ENCODE data around the gene IER5L. TPM values are rescaled to one million over a fixed set of nuclear protein-coding genes. Genes with fewer than 3 reads are reported as not detected.
A peak's percentile ranks its signal among the peaks of the same experiment; 100 is the strongest.
"Not testable (repeated sequence)": the region's sequence is repeated elsewhere in the genome, so short reads cannot be mapped to it uniquely, and the experiment has no call there.

IER5L gene
- total and polyA plus RNA-seq, 4 experiments from 2014 or later: 0.07 to 3.6 (median 1.6) TPM

DNA sequence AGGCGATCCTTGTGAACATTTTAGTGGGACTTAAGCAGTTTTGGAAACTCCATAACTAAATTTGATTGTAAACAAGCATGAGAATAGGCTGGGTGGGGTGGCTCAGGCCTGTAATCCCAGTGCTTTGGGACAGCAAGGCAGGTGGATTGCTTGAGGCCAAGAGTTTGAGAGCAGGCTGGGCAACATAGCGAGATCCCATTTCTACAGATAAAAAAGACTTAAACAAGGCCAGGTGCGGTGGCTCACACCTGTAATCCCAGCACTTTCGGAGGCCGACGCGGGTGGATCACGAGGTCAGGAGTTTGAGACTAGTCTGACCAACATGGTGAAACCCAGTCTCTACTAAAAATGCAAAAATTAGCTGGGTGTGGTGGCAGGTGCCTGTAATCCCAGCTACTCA lies 11.9 kb upstream of the IER5L start:
- peaks cover 0 to 13% (median 4%) of the 10 kb centered on the region in 8 donors for H3K9me3 Mint-ChIP-seq
- H3K36me3 Mint-ChIP-seq; DNase-seq; H3K4me1 Mint-ChIP-seq; H3K27me3 Mint-ChIP-seq; CTCF ChIA-PET (ENCODE audit: partially characterized antibody); H3K36me3 ChIP-seq (ENCODE audit: insufficient read depth, low read length); intact Hi-C loops (cut with micrococcal nuclease); H3K4me3 ChIP-seq (ENCODE audit: low read length in 2 of 2); H3K9me3 ChIP-seq (ENCODE audit: control insufficient read depth in 1 of 2, low read length in 2 of 2); H3K27me3 ChIP-seq (ENCODE audit: insufficient read depth, low read length); H3K4me3 Mint-ChIP-seq; H3K4me1 ChIP-seq (ENCODE audit: insufficient read depth, low read length); H3K27ac ChIP-seq (ENCODE audit: low read depth, low read length); H3K27ac Mint-ChIP-seq: not testable (repeated sequence)
- POLR2A ChIA-PET (ENCODE audit: partially characterized antibody): interaction anchor here (1.1 to 2.2 kb wide), 2 partner anchors 12 to 46 kb away, joined by 4 to 5 read pairs; partner anchors contain the start of gene IER5L

DNA sequence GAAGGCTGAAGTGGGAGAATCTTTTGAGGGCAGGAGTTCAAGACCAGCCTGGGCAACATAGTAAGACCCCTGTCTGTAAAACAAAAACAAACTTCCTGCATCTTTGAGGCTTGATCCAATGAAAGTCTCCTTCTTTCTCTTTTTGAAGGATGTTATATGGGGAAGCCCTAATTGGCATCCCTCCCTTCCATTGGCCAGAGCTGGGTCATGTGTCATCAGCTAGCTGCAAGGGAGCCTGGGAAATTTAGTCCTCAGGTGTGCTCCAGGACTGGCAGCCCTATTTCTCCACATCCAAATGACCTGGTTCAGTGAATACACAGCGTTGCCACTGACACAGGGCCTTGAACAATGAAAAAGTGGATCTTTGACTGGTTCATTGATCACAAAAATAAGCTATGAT lies 9.0 kb upstream of the IER5L start:
- Histone ChIP-seq H3K36me3 (ENCODE audit: insufficient read depth, low read length) (no peaks in the 10 kb centered on the region), H3K4me3 (ENCODE audit: low read length in 2 of 2) (no peak overlapping the region), H3K4me1 (ENCODE audit: insufficient read depth, low read length) (peaks cover 6% of the 10 kb centered on the region), H3K27me3 (ENCODE audit: insufficient read depth, low read length) (no peaks in the 10 kb centered on the region), H3K27ac (ENCODE audit: low read depth, low read length) (no peak overlapping the region), H3K9me3 (ENCODE audit: control insufficient read depth in 1 of 2, low read length in 2 of 2) (no peaks in the 10 kb centered on the region)
- Mint-ChIP-seq H3K4me1 (peaks cover 7 to 13% (median 8%) of the 10 kb centered on the region in 4 donors), H3K4me3 (no peak overlapping the region), H3K27ac (no peak overlapping the region), H3K9me3 (peaks cover 0 to 2% (median 0%) of the 10 kb centered on the region in 8 donors), H3K36me3 (no peaks in the 10 kb centered on the region), H3K27me3 (no peaks in the 10 kb centered on the region)
- DNase-seq: no peak
- ChIA-PET CTCF (ENCODE audit: partially characterized antibody) (interaction anchor here (0.7 to 1.9 kb wide), 4 partner anchors 9 to 56 kb away, joined by 3 to 5 read pairs (median 4); partner anchors contain the start of gene IER5L), POLR2A (ENCODE audit: partially characterized antibody) (interaction anchor here (1.0 kb wide), 1 partner anchor 9 kb away, joined by 5 read pairs; the partner anchor contains the start of gene IER5L)
- intact Hi-C loops (cut with micrococcal nuclease): no loop called here

DNA sequence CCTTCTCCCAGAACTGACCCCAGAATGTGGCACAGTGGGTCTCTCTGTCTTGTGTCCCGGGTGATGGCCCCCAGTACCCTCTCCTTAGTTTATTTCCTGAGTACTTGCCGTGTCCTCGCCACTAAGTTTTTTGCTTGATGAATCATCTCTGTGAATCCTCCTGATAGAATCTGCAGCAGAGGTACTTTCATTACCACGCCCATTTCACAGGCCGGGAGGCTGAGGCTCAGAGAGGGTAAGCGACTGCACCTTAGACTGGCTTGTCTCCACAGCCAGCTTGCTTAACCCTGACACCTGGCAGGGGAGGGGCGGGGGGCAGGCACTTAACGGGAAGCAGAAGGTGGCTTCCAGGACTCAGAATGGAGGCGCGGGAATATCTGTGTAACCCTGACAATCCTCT lies 7.9 kb upstream of the IER5L start:
- ChIA-PET CTCF (ENCODE audit: partially characterized antibody) (interaction anchor here (1.9 kb wide), 1 partner anchor 11 kb away, joined by 5 read pairs; no protein-coding TSS in a partner anchor), POLR2A (ENCODE audit: partially characterized antibody) (no interaction called here)
- Histone ChIP-seq H3K36me3 (ENCODE audit: insufficient read depth, low read length) (no peaks in the 10 kb centered on the region), H3K27ac (ENCODE audit: low read depth, low read length) (no peak overlapping the region), H3K4me1 (ENCODE audit: insufficient read depth, low read length) (peaks cover 6% of the 10 kb centered on the region), H3K27me3 (ENCODE audit: insufficient read depth, low read length) (no peaks in the 10 kb centered on the region), H3K4me3 (ENCODE audit: low read length in 2 of 2) (no peak overlapping the region), H3K9me3 (ENCODE audit: control insufficient read depth in 1 of 2, low read length in 2 of 2) (no peaks in the 10 kb centered on the region)
- no peak for DNase-seq
- Mint-ChIP-seq H3K27me3 (no peaks in the 10 kb centered on the region), H3K9me3 (peaks cover 0 to 2% (median 0%) of the 10 kb centered on the region in 8 donors), H3K4me3 (no peak overlapping the region), H3K4me1 (peaks cover 7 to 13% (median 8%) of the 10 kb centered on the region in 4 donors), H3K27ac (no peak overlapping the region), H3K36me3 (no peaks in the 10 kb centered on the region)
- intact Hi-C loops (cut with micrococcal nuclease): no loop called here

DNA sequence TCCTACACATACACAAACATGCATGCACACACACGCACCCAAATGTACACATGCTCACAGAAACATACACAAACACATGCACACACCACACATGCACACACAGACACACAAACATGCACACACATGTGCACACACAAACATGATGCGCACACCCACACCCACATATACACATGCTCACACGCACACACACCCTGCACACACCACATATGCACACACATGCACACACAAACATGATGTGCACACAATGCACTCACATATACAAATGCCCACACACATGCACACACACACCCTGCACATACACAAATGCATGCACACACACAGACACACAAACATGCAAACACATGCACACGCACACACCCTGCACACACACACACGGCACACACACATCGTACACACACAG lies 7.3 kb upstream of the IER5L start:
- peaks cover 0 to 2% (median 0%) of the 10 kb centered on the region in 8 donors for H3K9me3 Mint-ChIP-seq
- H3K27ac Mint-ChIP-seq: peak overlapping the region in 1 of 7 donors; percentile 14
- Histone ChIP-seq H3K27ac (ENCODE audit: low read depth, low read length) (no peak overlapping the region), H3K36me3 (ENCODE audit: insufficient read depth, low read length) (no peaks in the 10 kb centered on the region), H3K4me1 (ENCODE audit: insufficient read depth, low read length) (peaks cover 6% of the 10 kb centered on the region), H3K27me3 (ENCODE audit: insufficient read depth, low read length) (no peaks in the 10 kb centered on the region), H3K4me3 (ENCODE audit: low read length in 2 of 2) (no peak overlapping the region), H3K9me3 (ENCODE audit: control insufficient read depth in 1 of 2, low read length in 2 of 2) (no peaks in the 10 kb centered on the region)
- no peaks in the 10 kb centered on the region for H3K36me3 Mint-ChIP-seq
- H3K4me1 Mint-ChIP-seq: peaks cover 7 to 13% (median 8%) of the 10 kb centered on the region in 4 donors
- no peak overlapping the region for H3K4me3 Mint-ChIP-seq
- CTCF ChIA-PET (ENCODE audit: partially characterized antibody): no interaction called here
- POLR2A ChIA-PET (ENCODE audit: partially characterized antibody): no interaction called here
- H3K27me3 Mint-ChIP-seq: no peaks in the 10 kb centered on the region
- intact Hi-C loops (cut with micrococcal nuclease): no loop called here
- DNase-seq: no peak

DNA sequence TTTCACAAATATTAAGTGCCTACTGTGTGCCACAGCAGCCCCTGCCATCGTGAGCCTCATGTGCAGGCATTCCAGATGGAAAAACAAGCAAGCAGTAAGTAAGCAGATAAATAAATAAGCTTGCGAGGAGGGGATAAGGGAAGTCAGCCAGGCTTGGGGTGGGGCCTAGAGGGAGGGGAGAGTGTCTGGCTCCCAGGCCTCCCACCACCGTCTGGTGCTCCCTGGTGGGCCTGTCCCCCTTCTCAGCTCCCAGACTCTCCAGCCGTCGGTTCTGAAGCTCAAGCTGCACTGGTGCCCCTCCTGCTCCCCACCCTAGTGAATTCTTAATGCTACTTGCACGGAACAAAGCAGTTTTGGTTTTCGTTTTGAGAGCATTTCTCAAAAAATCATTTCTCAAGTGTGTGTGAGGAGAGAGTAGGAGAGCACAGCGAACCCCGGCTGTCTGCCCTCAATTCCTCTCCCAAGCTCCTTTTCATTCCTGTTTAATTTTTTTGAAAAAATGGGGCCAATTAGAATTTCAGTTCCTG lies 6.6 kb upstream of the IER5L start:
- ChIA-PET POLR2A (ENCODE audit: partially characterized antibody) (no interaction called here), CTCF (ENCODE audit: partially characterized antibody) (interaction anchor here (3.6 kb wide), 1 partner anchor 11 kb away, joined by 19 read pairs; no protein-coding TSS in a partner anchor)
- H3K4me3 ChIP-seq (ENCODE audit: low read length in 2 of 2): no peak overlapping the region
- intact Hi-C loops (cut with micrococcal nuclease): no loop called here
- H3K4me1 Mint-ChIP-seq: peaks cover 7 to 13% (median 8%) of the 10 kb centered on the region in 4 donors
- no peaks in the 10 kb centered on the region for H3K27me3 ChIP-seq (ENCODE audit: insufficient read depth, low read length)
- H3K9me3 ChIP-seq (ENCODE audit: control insufficient read depth in 1 of 2, low read length in 2 of 2): no peaks in the 10 kb centered on the region
- no peak overlapping the region for H3K27ac Mint-ChIP-seq
- no peaks in the 10 kb centered on the region for H3K36me3 Mint-ChIP-seq
- peaks cover 0 to 2% (median 0%) of the 10 kb centered on the region in 8 donors for H3K9me3 Mint-ChIP-seq
- no peak for DNase-seq
- H3K4me3 Mint-ChIP-seq: no peak overlapping the region
- H3K4me1 ChIP-seq (ENCODE audit: insufficient read depth, low read length): peaks cover 6% of the 10 kb centered on the region
- no peaks in the 10 kb centered on the region for H3K27me3 Mint-ChIP-seq
- H3K36me3 ChIP-seq (ENCODE audit: insufficient read depth, low read length): no peaks in the 10 kb centered on the region
- H3K27ac ChIP-seq (ENCODE audit: low read depth, low read length): no peak overlapping the region

DNA sequence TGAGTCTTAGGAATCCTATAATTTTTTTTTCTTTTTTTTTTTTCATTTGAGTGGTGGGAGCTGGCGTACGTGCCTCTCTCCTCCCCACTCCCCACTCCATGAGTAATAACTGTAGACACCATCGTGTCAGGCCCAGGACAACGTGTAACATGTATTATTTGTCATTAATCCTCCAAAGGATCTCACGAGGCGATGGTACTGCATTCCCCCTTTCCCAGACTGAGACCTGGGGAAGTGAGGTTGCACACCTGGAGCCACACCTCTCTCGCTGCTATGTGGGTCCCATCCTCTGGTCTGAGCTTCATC lies 6.1 kb upstream of the IER5L start:
- Histone ChIP-seq H3K27me3 (ENCODE audit: insufficient read depth, low read length) (no peaks in the 10 kb centered on the region), H3K36me3 (ENCODE audit: insufficient read depth, low read length) (no peaks in the 10 kb centered on the region), H3K27ac (ENCODE audit: low read depth, low read length) (no peak overlapping the region), H3K4me1 (ENCODE audit: insufficient read depth, low read length) (peaks cover 6% of the 10 kb centered on the region), H3K4me3 (ENCODE audit: low read length in 2 of 2) (no peak overlapping the region), H3K9me3 (ENCODE audit: control insufficient read depth in 1 of 2, low read length in 2 of 2) (no peaks in the 10 kb centered on the region)
- Mint-ChIP-seq H3K4me3 (no peak overlapping the region), H3K36me3 (no peaks in the 10 kb centered on the region), H3K27me3 (no peaks in the 10 kb centered on the region), H3K4me1 (peaks cover 7 to 13% (median 8%) of the 10 kb centered on the region in 4 donors), H3K27ac (no peak overlapping the region), H3K9me3 (peaks cover 0 to 2% (median 0%) of the 10 kb centered on the region in 8 donors)
- intact Hi-C loops (cut with micrococcal nuclease): no loop called here
- CTCF ChIA-PET (ENCODE audit: partially characterized antibody): interaction anchor here (0.6 to 3.8 kb wide), 3 partner anchors 11 to 439 kb away, joined by 4 to 19 read pairs (median 11); no protein-coding TSS in a partner anchor
- POLR2A ChIA-PET (ENCODE audit: partially characterized antibody): no interaction called here
- DNase-seq: no peak

DNA sequence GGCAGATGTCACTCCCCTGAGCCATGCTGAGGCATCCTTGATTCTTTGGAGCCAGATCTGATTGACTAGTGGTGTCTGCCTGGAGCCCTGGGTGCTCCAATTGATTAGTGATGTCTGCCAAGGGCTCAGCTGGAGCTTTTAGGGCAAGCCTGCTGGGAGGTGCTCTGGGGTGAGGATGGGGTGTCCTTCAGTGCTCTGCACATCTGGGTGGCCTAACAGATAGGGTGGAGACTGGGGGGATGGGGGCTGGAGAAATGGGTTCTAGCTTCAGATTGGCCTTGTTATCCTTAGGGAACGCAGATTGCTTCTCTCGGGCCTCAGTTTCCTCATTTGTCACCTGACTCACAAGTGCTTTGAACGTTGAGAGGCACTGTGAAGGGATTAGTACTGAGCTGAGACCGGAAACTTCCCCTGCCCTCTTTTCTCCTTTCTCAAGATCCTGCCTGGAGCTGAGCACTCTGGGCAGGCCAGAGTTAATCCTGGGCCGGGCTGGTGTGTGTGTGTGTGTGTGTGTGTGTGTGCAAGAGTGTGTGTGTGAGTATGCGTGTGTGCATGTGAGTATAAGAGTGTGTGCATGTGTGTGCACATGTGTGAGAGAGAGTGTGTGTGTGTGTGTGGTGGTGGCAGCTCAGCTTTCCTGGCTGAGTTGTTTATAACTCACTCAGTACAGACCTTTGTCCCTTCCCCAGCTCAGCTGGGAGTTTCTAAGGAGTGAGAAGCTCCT lies 5.6 kb upstream of the IER5L start:
- Histone ChIP-seq H3K4me3 (ENCODE audit: low read length in 2 of 2) (no peak overlapping the region), H3K9me3 (ENCODE audit: control insufficient read depth in 1 of 2, low read length in 2 of 2) (no peaks in the 10 kb centered on the region), H3K27ac (ENCODE audit: low read depth, low read length) (no peak overlapping the region), H3K4me1 (ENCODE audit: insufficient read depth, low read length) (peaks cover 8% of the 10 kb centered on the region), H3K27me3 (ENCODE audit: insufficient read depth, low read length) (no peaks in the 10 kb centered on the region), H3K36me3 (ENCODE audit: insufficient read depth, low read length) (no peaks in the 10 kb centered on the region)
- intact Hi-C loops (cut with micrococcal nuclease): no loop called here
- Mint-ChIP-seq H3K4me1 (peaks cover 7 to 13% (median 8%) of the 10 kb centered on the region in 4 donors), H3K27me3 (no peaks in the 10 kb centered on the region), H3K36me3 (no peaks in the 10 kb centered on the region), H3K9me3 (peaks cover 0 to 2% (median 0%) of the 10 kb centered on the region in 8 donors), H3K4me3 (peak overlapping the region in 1 of 8 donors; percentile 16), H3K27ac (no peak overlapping the region)
- CTCF ChIA-PET (ENCODE audit: partially characterized antibody): interaction anchor here (0.6 to 3.8 kb wide), 3 partner anchors 10 to 439 kb away, joined by 4 to 19 read pairs (median 11); no protein-coding TSS in a partner anchor
- DNase-seq: no peak
- POLR2A ChIA-PET (ENCODE audit: partially characterized antibody): no interaction called here

Measured in CD4-positive, alpha-beta memory T cell (primary cell).